ENCODE data around the gene INKA1. TPM values are rescaled to one million over a fixed set of nuclear protein-coding genes. Genes with fewer than 3 reads are reported as not detected.

INKA1 gene
- total RNA-seq, 2 donors from 2014 or later = 0.26 to 0.32 TPM

- H3K4me3 Mint-ChIP-seq = no peak overlapping the region
- H3K4me1 Mint-ChIP-seq = no peaks in the 10 kb centered on the region
- no peak for ATAC-seq (replicated peaks)
- H3K27me3 Mint-ChIP-seq = no peaks in the 10 kb centered on the region
- no peaks in the 10 kb centered on the region for H3K9me3 Mint-ChIP-seq
- H3K27ac Mint-ChIP-seq = no peak overlapping the region
- no peaks in the 10 kb centered on the region for H3K36me3 Mint-ChIP-seq (ENCODE audit: low read depth)
These were observed 9.5 kb upstream of the INKA1 start for GRCh38 chr3:49793486-49794085.

GRCh38 chr3:49794431-49794830 lies 8.6 kb upstream of the INKA1 start:
- no peaks in the 10 kb centered on the region for H3K4me1 Mint-ChIP-seq
- H3K27ac Mint-ChIP-seq = no peak overlapping the region
- no peaks in the 10 kb centered on the region for H3K36me3 Mint-ChIP-seq (ENCODE audit: low read depth)
- H3K9me3 Mint-ChIP-seq = no peaks in the 10 kb centered on the region
- no peak for ATAC-seq (replicated peaks)
- no peak overlapping the region for H3K4me3 Mint-ChIP-seq
- no peaks in the 10 kb centered on the region for H3K27me3 Mint-ChIP-seq

- Mint-ChIP-seq H3K27me3 (no peaks in the 10 kb centered on the region), H3K27ac (no peak overlapping the region), H3K9me3 (no peaks in the 10 kb centered on the region), H3K4me1 (no peaks in the 10 kb centered on the region), H3K36me3 (ENCODE audit: low read depth) (no peaks in the 10 kb centered on the region), H3K4me3 (no peak overlapping the region)
- no peak for ATAC-seq (replicated peaks)
These were observed 7.8 kb upstream of the INKA1 start for GRCh38 chr3:49794926-49795905.

- no peaks in the 10 kb centered on the region for H3K9me3 Mint-ChIP-seq
- H3K4me1 Mint-ChIP-seq = peaks cover 8% of the 10 kb centered on the region
- no peak for ATAC-seq (replicated peaks)
- no peak overlapping the region for H3K4me3 Mint-ChIP-seq
- H3K27ac Mint-ChIP-seq = no peak overlapping the region
- H3K36me3 Mint-ChIP-seq (ENCODE audit: low read depth) = no peaks in the 10 kb centered on the region
- peaks cover 4% of the 10 kb centered on the region for H3K27me3 Mint-ChIP-seq
These were observed 4.0 kb upstream of the INKA1 start for GRCh38 chr3:49799105-49799504.

GRCh38 chr3:49799761-49800160 lies 3.3 kb upstream of the INKA1 start, which contains the start of gene CDHR4:
TSS of gene CDHR4 (minus strand) at chr3:49799873. CDS start at chr3:49799812, 61 bp downstream.
- peaks cover 4% of the 10 kb centered on the region for H3K27me3 Mint-ChIP-seq

GRCh38 chr3:49801160-49801559 lies 1.9 kb upstream of the INKA1 start:
- Mint-ChIP-seq H3K4me3 (peak overlapping the region; percentile 85), H3K36me3 (ENCODE audit: low read depth) (no peaks in the 10 kb centered on the region), H3K4me1 (peaks cover 16% of the 10 kb centered on the region), H3K27ac (no peak overlapping the region), H3K9me3 (no peaks in the 10 kb centered on the region), H3K27me3 (peaks cover 4% of the 10 kb centered on the region)
- no peak for ATAC-seq (replicated peaks)

More at GRCh38 chr3:49799761-49800160, 3.3 kb upstream of the INKA1 start, which contains the start of gene CDHR4:
- no peak for ATAC-seq (replicated peaks)
- Mint-ChIP-seq H3K9me3 (no peaks in the 10 kb centered on the region), H3K4me3 (no peak within 1 kb of the TSS), H3K4me1 (peaks cover 9% of the 10 kb centered on the region), H3K27ac (no peak within 1 kb of the TSS), H3K36me3 (ENCODE audit: low read depth) (no peaks in the 10 kb centered on the region)

- Mint-ChIP-seq H3K4me3 (peak overlapping the region; percentile 85), H3K9me3 (no peaks in the 10 kb centered on the region), H3K27me3 (peaks cover 4% of the 10 kb centered on the region), H3K36me3 (ENCODE audit: low read depth) (no peaks in the 10 kb centered on the region), H3K4me1 (peaks cover 19% of the 10 kb centered on the region), H3K27ac (no peak overlapping the region)
- ATAC-seq (replicated peaks) = no peak
These were observed 542 bp downstream of the INKA1 start for GRCh38 chr3:49803465-49804140.

- ATAC-seq (replicated peaks) = no peak
- Mint-ChIP-seq H3K4me1 (peaks cover 19% of the 10 kb centered on the region), H3K27ac (no peak overlapping the region), H3K27me3 (peaks cover 4% of the 10 kb centered on the region), H3K9me3 (no peaks in the 10 kb centered on the region), H3K4me3 (peak overlapping the region; percentile 85), H3K36me3 (ENCODE audit: low read depth) (no peaks in the 10 kb centered on the region)
These were observed 1.3 kb downstream of the INKA1 start for GRCh38 chr3:49804141-49805041.

GRCh38 chr3:49805367-49805782 lies 2.3 kb downstream of the INKA1 start:
- no peak for ATAC-seq (replicated peaks)
- H3K27ac Mint-ChIP-seq = peak overlapping the region; percentile 83
- peaks cover 4% of the 10 kb centered on the region for H3K27me3 Mint-ChIP-seq
- H3K36me3 Mint-ChIP-seq (ENCODE audit: low read depth) = no peaks in the 10 kb centered on the region
- H3K4me3 Mint-ChIP-seq = peak overlapping the region; percentile 25
- H3K4me1 Mint-ChIP-seq = peaks cover 19% of the 10 kb centered on the region
- no peaks in the 10 kb centered on the region for H3K9me3 Mint-ChIP-seq

GRCh38 chr3:49805897-49806701 lies 3.0 kb downstream of the INKA1 start:
- H3K36me3 Mint-ChIP-seq (ENCODE audit: low read depth) = no peaks in the 10 kb centered on the region
- H3K4me3 Mint-ChIP-seq = no peak overlapping the region
- peaks cover 19% of the 10 kb centered on the region for H3K4me1 Mint-ChIP-seq
- H3K27me3 Mint-ChIP-seq = peaks cover 2% of the 10 kb centered on the region
- ATAC-seq (replicated peaks) = no peak
- H3K27ac Mint-ChIP-seq = peak overlapping the region; percentile 83
- H3K9me3 Mint-ChIP-seq = no peaks in the 10 kb centered on the region

- no peak for ATAC-seq (replicated peaks)
- H3K27me3 Mint-ChIP-seq = no peaks in the 10 kb centered on the region
- no peak overlapping the region for H3K27ac Mint-ChIP-seq
- no peaks in the 10 kb centered on the region for H3K36me3 Mint-ChIP-seq (ENCODE audit: low read depth)
- no peak overlapping the region for H3K4me3 Mint-ChIP-seq
- no peaks in the 10 kb centered on the region for H3K9me3 Mint-ChIP-seq
- H3K4me1 Mint-ChIP-seq = peaks cover 19% of the 10 kb centered on the region
These were observed 3.8 kb downstream of the INKA1 start for GRCh38 chr3:49806850-49807249.

- H3K27me3 Mint-ChIP-seq = no peaks in the 10 kb centered on the region
- H3K9me3 Mint-ChIP-seq = no peaks in the 10 kb centered on the region
- peak overlapping the region; percentile 25 for H3K27ac Mint-ChIP-seq
- H3K36me3 Mint-ChIP-seq (ENCODE audit: low read depth) = no peaks in the 10 kb centered on the region
- no peak overlapping the region for H3K4me3 Mint-ChIP-seq
- peaks cover 15% of the 10 kb centered on the region for H3K4me1 Mint-ChIP-seq
- ATAC-seq (replicated peaks) = no peak
These were observed 4.5 kb downstream of the INKA1 start for GRCh38 chr3:49807431-49808114.
